Retinal pigment epithelial cell (primary cell): ENCODE measurements around the gene CPLX4.

Experiments used
- DNase-seq: peaks from one replicate; pipeline ENCODE4 v3.0.0-alpha.2; 2010; ENCODE audit warnings: low read depth
- H3K4me3 ChIP-seq: 2 replicates; pipeline ENCODE4 v1.5.1; 2011; ENCODE audit warnings: mild to moderate bottlenecking, low read length, control low read depth, moderate library complexity
- TF ChIP-seq, protein P1 (sequence below): conservative IDR thresholded peaks from 2 replicates; pipeline ENCODE4 v1.5.1; 2011; ENCODE audit warnings: low read depth, low read length, control low read depth, inconsistent platforms

The CPLX4 gene

DNA sequence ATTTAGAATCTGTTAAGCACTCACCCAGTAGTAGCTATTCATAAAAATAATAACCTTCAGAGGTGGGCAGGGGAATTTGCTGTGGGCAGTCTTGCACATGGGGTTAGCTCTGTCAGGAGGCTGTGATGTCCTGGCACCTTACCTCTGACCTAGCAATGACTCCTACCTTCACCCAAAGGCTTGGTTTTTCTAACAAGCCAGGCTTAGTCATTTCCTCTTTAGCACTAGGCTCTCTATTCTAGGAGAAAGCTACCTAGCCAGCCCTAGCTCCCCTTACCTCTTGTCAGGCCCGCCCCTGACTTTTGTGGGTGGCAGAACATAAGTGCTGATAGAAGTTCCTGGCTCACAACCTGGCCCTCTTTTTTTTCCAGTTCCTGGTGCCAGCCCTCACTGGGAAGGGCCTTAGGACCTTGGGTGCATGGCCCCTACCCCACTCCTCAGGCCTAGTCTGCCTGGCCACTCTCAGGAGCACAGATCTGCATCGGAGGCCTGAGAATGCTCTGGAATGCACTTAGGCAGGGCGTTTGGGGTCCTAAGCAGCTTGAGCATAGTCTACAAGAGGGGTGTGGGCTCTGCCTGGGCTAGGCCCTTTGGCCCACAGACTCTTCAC, 17.7 kb downstream of the CPLX4 start:
- no peak overlapping the region for H3K4me3 ChIP-seq
- DNase-seq: peak; percentile 46
- TF ChIP-seq, protein P1, sequence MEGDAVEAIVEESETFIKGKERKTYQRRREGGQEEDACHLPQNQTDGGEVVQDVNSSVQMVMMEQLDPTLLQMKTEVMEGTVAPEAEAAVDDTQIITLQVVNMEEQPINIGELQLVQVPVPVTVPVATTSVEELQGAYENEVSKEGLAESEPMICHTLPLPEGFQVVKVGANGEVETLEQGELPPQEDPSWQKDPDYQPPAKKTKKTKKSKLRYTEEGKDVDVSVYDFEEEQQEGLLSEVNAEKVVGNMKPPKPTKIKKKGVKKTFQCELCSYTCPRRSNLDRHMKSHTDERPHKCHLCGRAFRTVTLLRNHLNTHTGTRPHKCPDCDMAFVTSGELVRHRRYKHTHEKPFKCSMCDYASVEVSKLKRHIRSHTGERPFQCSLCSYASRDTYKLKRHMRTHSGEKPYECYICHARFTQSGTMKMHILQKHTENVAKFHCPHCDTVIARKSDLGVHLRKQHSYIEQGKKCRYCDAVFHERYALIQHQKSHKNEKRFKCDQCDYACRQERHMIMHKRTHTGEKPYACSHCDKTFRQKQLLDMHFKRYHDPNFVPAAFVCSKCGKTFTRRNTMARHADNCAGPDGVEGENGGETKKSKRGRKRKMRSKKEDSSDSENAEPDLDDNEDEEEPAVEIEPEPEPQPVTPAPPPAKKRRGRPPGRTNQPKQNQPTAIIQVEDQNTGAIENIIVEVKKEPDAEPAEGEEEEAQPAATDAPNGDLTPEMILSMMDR: no peak

DNA sequence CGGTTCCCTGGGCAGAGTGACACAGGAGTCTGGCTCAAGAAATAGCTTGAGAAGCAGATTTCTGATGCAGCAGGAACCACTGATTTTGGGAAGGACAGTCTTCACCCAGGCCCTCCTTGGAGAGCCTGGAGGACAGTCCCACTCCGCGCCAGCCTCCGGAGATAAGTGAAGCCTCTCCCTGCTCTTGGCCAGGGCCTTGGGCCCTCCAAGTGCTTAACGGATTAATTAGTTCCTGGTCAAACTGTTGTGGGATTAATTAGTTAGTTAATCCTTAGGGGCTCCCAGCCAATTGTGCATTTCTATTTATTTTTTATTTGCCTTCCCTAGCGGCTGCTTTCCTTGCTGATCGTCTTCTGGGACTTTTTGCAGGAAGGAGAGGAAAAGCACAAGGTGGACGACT, 19.6 kb downstream of the CPLX4 start:
- peak; percentile 63 for DNase-seq
- no peak overlapping the region for H3K4me3 ChIP-seq

DNA sequence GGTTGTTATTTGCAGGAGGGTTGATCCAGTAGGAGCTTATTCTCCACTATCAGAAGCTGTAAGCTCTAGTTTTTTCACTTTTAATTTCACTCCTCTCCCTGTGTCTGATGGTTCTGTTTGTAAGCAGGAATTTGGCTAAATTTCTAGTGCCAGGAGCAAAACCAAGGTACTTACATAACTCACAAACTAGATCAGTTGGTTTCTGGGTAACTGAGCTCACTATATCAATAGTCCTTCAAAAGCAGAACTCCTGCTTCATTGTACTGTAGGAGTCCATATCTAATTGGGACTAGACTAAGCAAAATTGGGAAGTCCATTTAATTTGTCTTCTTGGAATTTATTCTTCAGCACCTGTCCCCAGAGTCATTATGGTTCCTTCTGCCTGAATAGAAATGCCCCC, 25.1 kb downstream of the CPLX4 start:
- TF ChIP-seq, protein P1: no peak
- no peak for DNase-seq
- no peak overlapping the region for H3K4me3 ChIP-seq

More for the DNA sequence above, 19.6 kb downstream of the CPLX4 start:
- TF ChIP-seq, protein P1: no peak

DNA sequence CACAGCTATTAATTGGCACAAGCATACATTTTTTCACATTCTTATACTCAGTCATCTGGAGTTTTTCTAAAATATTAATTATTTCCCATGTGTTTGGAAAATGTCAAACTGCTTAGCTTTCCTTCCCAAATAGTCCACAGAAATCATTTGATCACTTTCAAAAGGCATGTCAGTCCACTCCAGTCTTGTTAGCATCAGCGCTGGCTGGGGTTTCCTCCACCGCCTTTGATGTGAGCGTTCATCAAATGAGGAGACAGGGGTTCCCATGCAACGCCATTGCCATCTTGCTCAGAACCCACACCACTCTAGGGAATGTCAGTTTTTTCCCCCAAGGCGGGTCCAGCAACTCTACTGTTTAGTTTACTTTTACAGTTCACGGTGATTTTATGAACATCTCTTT, 32.1 kb downstream of the CPLX4 start:
- no peak overlapping the region for H3K4me3 ChIP-seq
- no peak for DNase-seq
- TF ChIP-seq, protein P1: no peak

DNA sequence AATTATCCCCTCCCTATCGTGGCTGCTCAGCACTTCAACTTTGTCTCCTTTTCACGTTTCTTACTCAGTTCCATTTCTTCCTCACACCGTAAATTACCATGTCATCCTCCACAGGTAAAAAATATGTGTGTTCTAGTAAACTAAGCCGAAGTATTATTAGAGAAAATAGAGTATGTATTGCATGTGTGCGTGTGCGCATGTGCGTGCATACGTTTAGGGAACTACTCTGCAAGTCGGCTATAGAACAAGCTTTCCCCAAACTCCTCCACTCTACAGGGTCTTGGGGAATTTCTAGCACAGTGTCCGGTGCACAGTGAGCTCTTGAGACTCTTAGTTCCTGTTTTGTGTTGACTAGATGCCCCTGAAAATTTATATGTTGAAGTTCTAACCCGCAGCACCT, 36.1 kb downstream of the CPLX4 start:
- DNase-seq: no peak
- no peak overlapping the region for H3K4me3 ChIP-seq
- TF ChIP-seq, protein P1: no peak

DNA sequence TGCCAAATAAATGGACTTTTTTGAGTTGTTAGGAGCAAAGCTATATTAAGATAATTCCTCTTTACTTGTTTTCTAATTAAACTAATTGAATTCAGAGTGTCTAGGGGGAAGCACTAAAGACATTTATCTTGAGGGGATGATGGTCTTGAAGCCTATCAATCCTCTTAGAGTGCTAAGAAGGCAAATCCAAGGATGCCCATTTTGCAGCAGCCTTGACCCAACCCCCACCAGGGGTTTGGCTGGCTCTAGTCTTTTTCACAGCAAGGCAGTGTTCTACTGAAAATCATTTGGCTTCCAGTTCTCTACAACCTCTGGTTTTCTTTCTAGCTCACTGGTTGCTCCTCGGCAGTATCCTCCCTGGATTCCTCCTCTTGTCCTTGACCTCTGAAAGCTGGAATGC, 38.7 kb downstream of the CPLX4 start:
- TF ChIP-seq, protein P1: no peak
- no peak for DNase-seq
- H3K4me3 ChIP-seq: no peak overlapping the region

DNA sequence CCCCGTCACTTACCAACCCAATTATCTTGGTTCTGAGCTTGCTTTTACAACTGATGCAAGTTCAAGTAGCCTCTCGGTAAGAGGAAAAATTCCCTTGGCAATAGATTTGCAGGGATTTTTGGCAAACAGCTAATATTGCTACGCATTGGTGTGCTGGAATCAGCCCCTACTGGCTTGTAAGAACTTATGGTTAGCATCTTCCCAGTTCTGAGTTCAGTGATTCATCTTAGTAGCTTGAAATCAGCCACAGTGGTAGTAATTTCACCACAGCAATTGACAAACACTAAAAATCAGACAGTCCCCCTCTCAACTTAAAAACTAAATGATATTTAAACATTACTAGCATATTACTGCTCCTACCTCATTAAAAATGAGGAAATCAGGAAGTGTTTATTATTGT, 39.3 kb downstream of the CPLX4 start:
- H3K4me3 ChIP-seq: no peak overlapping the region
- no peak for DNase-seq
- TF ChIP-seq, protein P1: no peak
